Activated CD8-positive, alpha-beta memory T cell treated with anti-CD3 and anti-CD28 coated beads for 36 hours (primary cell): Measurements from ENCODE around the gene CTCF. TPM values are rescaled to one million over a fixed set of nuclear protein-coding genes. Genes with fewer than 3 reads are reported as not detected.

Experiments used
- CTCF ChIA-PET: fragments of 350-600 bp; sonication (Branson Sonifier 250); formaldehyde crosslinking; loops from one replicate; lab custom pipeline; 2021; ENCODE audit warnings: antibody characterized with exemption; lab: Charles Lee
- POLR2A ChIA-PET: fragments of 350-600 bp; sonication (Branson Sonifier 250); formaldehyde crosslinking; loops from one replicate; lab custom pipeline; 2021; ENCODE audit warnings: antibody characterized with exemption; lab: Charles Lee
- total RNA-seq, 2 experiments: library from RNA; stranded (reverse); gene quantifications; one replicate each; pipeline ENCODE4 v1.2.3, GENCODE V29; 2021

The CTCF gene
- total RNA-seq, 2 experiments from 2014 or later: 54.2 to 55.1 TPM

GRCh38 chr16:67650023-67650422, 87.7 kb downstream of the CTCF start:
- ChIA-PET POLR2A (no interaction called here), CTCF (interaction anchor here (10.7 kb wide), 1 partner anchor 102 kb away, joined by 126 read pairs; no protein-coding TSS in a partner anchor)

- CTCF ChIA-PET: no interaction called here
- POLR2A ChIA-PET: interaction anchor here (0.7 to 1.0 kb wide), 2 partner anchors 9 to 88 kb away, joined by 3 read pairs; partner anchors contain the start of gene ACD
Measured at GRCh38 chr16:67651039-67651438, 88.7 kb downstream of the CTCF start.

- POLR2A ChIA-PET: interaction anchor here (0.7 kb wide), 1 partner anchor 89 kb away, joined by 3 read pairs; no protein-coding TSS in a partner anchor
Measured at GRCh38 chr16:67651847-67652246, 89.5 kb downstream of the CTCF start.

GRCh38 chr16:67652578-67653127, 90.3 kb downstream of the CTCF start:
- ChIA-PET POLR2A (no interaction called here), CTCF (interaction anchor here (1.2 to 1.4 kb wide), 2 partner anchors 105 to 231 kb away, joined by 3 to 4 read pairs; no protein-coding TSS in a partner anchor)

More at GRCh38 chr16:67651847-67652246, 89.5 kb downstream of the CTCF start:
- CTCF ChIA-PET: interaction anchor here (1.2 to 1.4 kb wide), 2 partner anchors 104 to 232 kb away, joined by 3 to 4 read pairs; no protein-coding TSS in a partner anchor

GRCh38 chr16:67653128-67653788, 90.9 kb downstream of the CTCF start:
- ChIA-PET CTCF (no interaction called here), POLR2A (interaction anchor here (1.7 kb wide), 1 partner anchor 8 kb away, joined by 5 read pairs; the partner anchor contains the start of gene CARMIL2)

GRCh38 chr16:67653789-67654402, 91.6 kb downstream of the CTCF start:
- ChIA-PET POLR2A (interaction anchor here (1.7 kb wide), 1 partner anchor 9 kb away, joined by 5 read pairs; the partner anchor contains the start of gene CARMIL2), CTCF (interaction anchor here (1.2 to 5.7 kb wide), 2 partner anchors 8 to 132 kb away, joined by 4 to 41 read pairs; partner anchors contain the start of gene CARMIL2)

- ChIA-PET POLR2A (interaction anchor here (1.7 kb wide), 1 partner anchor 9 kb away, joined by 5 read pairs; the partner anchor contains the start of gene CARMIL2), CTCF (interaction anchor here (1.2 to 5.7 kb wide), 2 partner anchors 9 to 133 kb away, joined by 4 to 41 read pairs; partner anchors contain the start of gene CARMIL2)
Measured at GRCh38 chr16:67654403-67654911, 92.1 kb downstream of the CTCF start.

GRCh38 chr16:67655363-67655762, 93.0 kb downstream of the CTCF start:
- ChIA-PET POLR2A (interaction anchor here (1.3 kb wide), 1 partner anchor 100 kb away, joined by 4 read pairs; no protein-coding TSS in a partner anchor), CTCF (interaction anchor here (5.7 kb wide), 1 partner anchor 10 kb away, joined by 41 read pairs; the partner anchor contains the start of gene CARMIL2)

- CTCF ChIA-PET: interaction anchor here (2.7 to 5.7 kb wide), 2 partner anchors 11 to 135 kb away, joined by 8 to 41 read pairs; partner anchors contain the start of gene CARMIL2
- POLR2A ChIA-PET: interaction anchor here (1.0 to 1.3 kb wide), 2 partner anchors 11 to 101 kb away, joined by 4 to 5 read pairs; no protein-coding TSS in a partner anchor
Measured at GRCh38 chr16:67656344-67657016, 94.2 kb downstream of the CTCF start.

- POLR2A ChIA-PET: interaction anchor here (1.0 to 3.4 kb wide), 3 partner anchors 10 to 116 kb away, joined by 3 to 28 read pairs (median 4); partner anchors contain the start of genes C16orf86 and CARMIL2
- CTCF ChIA-PET: interaction anchor here (2.7 to 5.7 kb wide), 2 partner anchors 12 to 136 kb away, joined by 8 to 41 read pairs; partner anchors contain the start of gene CARMIL2
Measured at GRCh38 chr16:67657017-67657608, 94.8 kb downstream of the CTCF start.

- CTCF ChIA-PET: interaction anchor here (0.5 to 5.7 kb wide), 6 partner anchors 12 to 201 kb away, joined by 3 to 41 read pairs (median 4); partner anchors contain the start of genes CARMIL2 and CTCF
- POLR2A ChIA-PET: interaction anchor here (1.0 to 3.4 kb wide), 3 partner anchors 9 to 116 kb away, joined by 3 to 28 read pairs (median 4); partner anchors contain the start of genes C16orf86 and CARMIL2
Measured at GRCh38 chr16:67657751-67658518, 95.6 kb downstream of the CTCF start.

- ChIA-PET CTCF (interaction anchor here (0.6 to 5.7 kb wide), 6 partner anchors 9 to 138 kb away, joined by 3 to 41 read pairs (median 8); partner anchors contain the start of genes CARMIL2 and CTCF), POLR2A (interaction anchor here (0.5 to 3.4 kb wide), 6 partner anchors 13 to 221 kb away, joined by 3 to 28 read pairs (median 4); partner anchors contain the start of gene CARMIL2)
Measured at GRCh38 chr16:67658849-67659674, 96.7 kb downstream of the CTCF start.

GRCh38 chr16:67659675-67660563, 97.6 kb downstream of the CTCF start, which contains the start of gene ACD:
Gene ACD (minus strand): TSS chr16:67660260. CDS start chr16:67660220, 40 bp downstream.
- CTCF ChIA-PET: interaction anchor here (0.9 to 5.7 kb wide), 7 partner anchors 8 to 139 kb away, joined by 3 to 41 read pairs (median 8); partner anchors contain the start of genes CARMIL2 and CTCF
- POLR2A ChIA-PET: interaction anchor here (0.5 to 3.4 kb wide), 15 partner anchors 9 to 275 kb away, joined by 3 to 28 read pairs (median 4); partner anchors contain the start of genes CARMIL2, CTCF, GFOD2 and TSNAXIP1

- POLR2A ChIA-PET: interaction anchor here (0.6 to 3.4 kb wide), 16 partner anchors 10 to 274 kb away, joined by 3 to 28 read pairs (median 4); partner anchors contain the start of genes CARMIL2, CTCF, GFOD2 and TSNAXIP1
- CTCF ChIA-PET: interaction anchor here (0.9 to 2.6 kb wide), 7 partner anchors 8 to 141 kb away, joined by 3 to 15 read pairs (median 7); partner anchors contain the start of genes CARMIL2 and CTCF
Measured at GRCh38 chr16:67660564-67661028, 98.3 kb downstream of the CTCF start, which contains the start of gene PARD6A. Gene PARD6A (plus strand): TSS chr16:67660960. CDS start chr16:67661039, 79 bp downstream.
